CD4-positive, alpha-beta T cell treated with Interleukin-2 at 100 ng/mL for 4 hours (primary cell): Measurements from ENCODE around the gene RAET1L.
"Not testable (repeated sequence)": the region's sequence is repeated elsewhere in the genome, so short reads cannot be mapped to it uniquely, and the experiment has no call there.

Source experiments
- DNase-seq: peaks from one replicate; pipeline ENCODE4 v3.0.0-alpha.2; 2020; ENCODE audit warnings: low spot score

Gene RAET1L

DNA sequence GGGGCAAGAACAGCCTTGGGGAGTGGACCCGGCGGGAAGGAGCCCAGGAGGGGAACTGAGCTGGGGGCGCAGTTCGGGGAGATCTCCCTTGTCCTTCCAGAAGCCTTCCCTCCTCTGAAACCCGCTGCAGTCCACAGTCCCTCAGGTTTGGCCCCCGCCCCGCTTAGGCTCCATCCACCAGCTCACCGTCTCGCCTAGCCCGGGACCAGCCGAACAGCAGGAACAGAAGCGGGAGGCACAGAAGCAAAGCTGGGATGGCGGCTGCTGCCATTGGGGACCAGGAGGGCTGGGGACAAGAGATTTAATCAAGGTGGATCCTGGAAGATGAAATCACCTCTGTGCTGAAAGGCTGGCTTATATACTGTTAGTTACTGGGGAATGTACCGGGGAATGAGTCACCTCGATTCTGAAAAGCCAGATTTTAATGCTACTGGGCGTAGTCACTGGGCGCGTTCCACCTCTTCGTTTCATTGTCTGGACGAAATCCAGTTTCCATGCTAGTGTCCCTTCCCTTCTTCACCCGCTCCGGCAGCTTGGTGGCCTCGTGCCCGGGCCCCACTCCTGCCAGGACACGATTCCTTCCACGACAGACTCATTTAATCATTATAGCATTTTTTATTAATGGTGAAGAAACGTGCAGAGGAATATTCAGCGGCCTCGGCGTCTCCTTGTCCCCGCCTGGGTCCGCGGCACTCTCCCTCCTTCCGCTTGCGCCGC lies at the start of gene RAET1L:
TSS of gene RAET1L (minus strand) at position 332 of the 717 bp plus-strand sequence. CDS start at position 271, 61 bp downstream.
- DNase-seq = peak; percentile 23

DNA sequence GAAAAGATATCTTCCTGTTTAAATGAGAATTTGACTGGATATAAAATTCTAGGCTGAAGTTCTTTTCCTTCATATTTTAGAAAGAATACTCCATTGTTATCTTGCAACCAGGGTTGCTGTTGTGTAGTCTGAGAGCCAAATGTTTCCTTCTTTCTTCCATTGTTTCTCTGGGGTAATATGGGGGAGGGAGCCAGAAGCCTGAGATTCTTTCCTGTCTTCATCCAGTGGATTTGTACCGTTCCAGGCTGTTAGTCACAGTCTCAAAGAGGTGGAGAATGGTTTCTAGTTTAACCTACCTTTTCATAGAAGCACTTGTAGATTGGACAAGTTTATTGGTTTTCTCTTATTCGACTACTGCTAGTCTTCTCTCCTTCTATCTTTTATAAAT lies 49.7 kb upstream of the RAET1L start:
- DNase-seq = no peak

- DNase-seq = not testable (repeated sequence)
These were observed 49.2 kb upstream of the RAET1L start for GRCh38 chr6:150074396-150075033.

DNA sequence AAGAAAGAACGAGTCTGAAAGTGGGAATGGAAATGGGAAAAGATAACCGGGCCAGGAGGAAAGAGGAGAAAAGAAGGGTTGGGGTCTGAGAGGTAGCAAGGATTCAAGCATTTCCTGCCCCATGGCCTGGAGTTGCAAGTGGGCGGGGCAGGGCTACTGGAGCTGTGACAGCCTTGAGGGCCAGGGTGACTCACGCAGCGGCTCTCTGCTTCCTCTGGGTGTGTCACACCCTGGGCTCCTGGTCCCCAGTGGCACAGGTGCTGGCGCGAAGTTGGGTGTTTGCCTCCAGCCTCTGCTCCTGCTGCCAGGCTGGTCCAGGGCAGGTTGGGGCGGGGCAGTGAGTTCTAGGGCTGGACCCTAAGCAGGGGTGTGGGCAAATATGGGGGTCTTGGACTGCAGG lies 46.9 kb upstream of the RAET1L start:
- DNase-seq = peak; percentile 55

GRCh38 chr6:150070236-150070818 lies 45.0 kb upstream of the RAET1L start:
- DNase-seq = no peak

DNA sequence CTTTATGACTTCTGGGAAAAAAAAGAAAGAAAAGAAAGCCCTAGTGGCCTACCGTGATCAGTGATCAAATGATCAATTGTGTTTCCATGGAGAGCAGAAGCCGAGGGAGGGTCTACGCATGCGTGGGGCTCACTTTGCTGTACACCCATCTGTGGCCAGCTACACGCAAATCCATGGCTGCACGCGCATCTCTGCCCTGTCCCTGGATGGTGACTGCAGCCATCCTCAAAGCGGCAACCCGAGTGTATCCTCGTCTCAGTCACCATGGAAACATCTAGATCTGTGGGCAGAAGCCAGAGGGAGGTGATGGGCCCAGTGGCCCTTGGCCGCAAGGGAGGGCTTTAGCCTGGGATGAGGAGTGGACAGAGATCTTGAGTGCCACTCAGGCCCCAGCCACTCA lies 44.4 kb upstream of the RAET1L start:
- no peak for DNase-seq

DNA sequence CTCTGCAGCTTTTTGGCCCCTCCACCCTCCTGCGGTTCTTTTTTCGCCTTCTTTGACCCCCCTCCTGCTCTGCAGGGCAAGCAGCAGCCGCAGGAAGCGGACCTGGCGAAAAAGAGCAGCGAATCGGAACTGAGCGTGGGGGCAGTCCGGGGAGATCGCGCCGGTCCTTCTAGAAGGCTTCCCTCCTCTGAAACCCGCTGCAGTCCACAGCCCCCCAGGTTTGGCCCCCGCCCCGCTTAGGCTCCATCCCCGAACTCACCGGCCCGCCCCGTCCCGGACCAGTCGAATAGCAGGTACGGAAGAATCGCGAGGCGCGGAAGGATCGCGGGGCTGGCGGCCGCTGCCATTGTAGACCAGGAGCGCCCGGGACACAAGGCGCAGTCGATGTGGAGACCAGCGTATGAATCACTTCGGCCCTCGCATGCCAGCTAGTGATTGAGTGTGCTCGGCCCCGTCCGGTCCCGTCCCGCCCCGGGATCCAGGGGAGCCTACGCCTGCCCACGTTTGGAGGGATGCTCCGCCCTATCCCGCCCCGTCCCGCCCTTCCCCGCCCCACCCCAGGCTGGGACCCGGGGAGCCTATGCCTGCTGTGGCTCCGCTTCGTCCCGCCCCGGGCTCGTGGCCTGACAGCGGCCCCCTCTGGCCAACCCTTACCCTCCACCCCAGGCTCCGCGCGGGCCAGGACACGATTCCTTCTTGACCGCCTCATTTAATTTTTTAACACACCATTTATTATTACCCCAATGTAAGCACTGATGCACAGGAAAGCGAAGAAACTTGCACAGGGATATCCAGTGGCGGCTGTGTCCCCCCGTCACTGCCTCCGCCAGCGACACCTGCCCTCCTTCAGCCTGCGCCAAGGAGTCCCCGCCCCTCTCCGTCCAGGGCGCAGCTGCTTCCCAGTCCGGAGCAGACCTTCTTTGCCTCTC lies 43.7 kb upstream of the RAET1L start, which contains the start of gene ULBP3:
TSS of gene ULBP3 (minus strand) at position 402 of the 929 bp plus-strand sequence. CDS start at position 347, 55 bp downstream.
- DNase-seq = peak; percentile 68

DNA sequence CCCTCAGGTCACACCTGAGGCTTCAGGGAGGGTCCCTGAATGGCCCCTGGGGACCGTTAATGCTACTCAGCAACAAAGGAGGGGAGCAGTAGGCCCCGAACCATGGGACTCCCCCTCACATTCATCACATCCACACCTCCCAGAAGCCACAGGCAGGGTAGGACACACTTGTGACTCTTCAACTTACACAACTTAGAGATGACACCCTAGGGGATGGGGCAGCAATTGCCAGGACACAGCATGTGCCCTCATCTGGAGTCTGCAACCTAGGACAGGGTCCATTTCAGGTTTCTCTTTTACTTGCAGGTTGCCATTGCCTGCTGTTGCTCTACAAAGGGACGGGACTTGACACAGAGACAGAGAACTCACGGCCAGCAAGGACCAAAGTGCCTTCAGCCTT lies 42.8 kb upstream of the RAET1L start:
- DNase-seq = no peak

GRCh38 chr6:150065083-150065482 lies 39.8 kb upstream of the RAET1L start:
- DNase-seq = no peak

GRCh38 chr6:150063640-150064039 lies 38.3 kb upstream of the RAET1L start:
- DNase-seq = no peak

DNA sequence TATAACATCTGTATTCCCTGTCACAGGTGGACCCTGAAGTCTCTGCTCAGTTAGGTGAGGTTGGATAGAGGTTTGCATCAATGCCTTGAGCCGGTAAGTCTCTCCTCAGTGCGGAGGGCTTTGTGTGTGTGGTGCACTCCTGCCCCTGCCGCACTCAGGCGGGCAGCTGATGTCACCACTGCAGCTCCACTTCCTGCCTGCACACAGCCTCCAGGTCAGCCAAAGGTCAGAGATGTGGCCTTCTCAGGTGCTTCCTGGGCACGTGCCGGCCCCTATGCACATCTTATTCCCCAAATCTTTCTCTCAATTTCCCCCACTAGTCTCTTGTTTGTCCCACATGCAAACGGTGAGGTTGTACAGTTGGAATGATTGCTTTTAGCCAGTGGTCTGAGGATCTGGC lies 34.6 kb upstream of the RAET1L start:
- DNase-seq = not testable (repeated sequence)

- no peak for DNase-seq
These were observed 33.7 kb upstream of the RAET1L start for GRCh38 chr6:150058986-150059385.

- no peak for DNase-seq
These were observed 33.0 kb upstream of the RAET1L start for GRCh38 chr6:150058231-150058792.

DNA sequence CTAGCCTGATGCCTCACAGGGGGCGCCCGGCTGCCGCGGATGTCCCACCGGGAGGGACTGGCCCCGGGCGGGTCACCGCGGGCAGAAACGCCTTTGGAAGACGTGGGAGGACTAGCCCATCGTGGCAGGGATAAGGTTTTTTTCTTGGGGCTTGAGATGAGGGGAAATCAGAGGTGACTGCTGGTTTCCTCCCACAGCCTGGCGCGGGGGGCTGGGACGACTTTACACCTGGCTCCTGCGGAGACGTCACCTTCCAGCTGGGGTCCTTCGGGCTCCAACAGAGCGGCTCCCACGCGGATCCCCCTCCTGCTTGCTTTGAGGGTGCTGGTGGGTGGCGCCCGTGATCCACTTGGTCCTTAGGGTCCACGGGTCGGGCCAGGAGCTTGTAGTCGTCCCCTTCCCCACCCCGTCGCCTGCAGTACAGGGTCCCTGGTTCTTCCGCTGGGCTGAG lies 32.2 kb upstream of the RAET1L start:
- no peak for DNase-seq

DNA sequence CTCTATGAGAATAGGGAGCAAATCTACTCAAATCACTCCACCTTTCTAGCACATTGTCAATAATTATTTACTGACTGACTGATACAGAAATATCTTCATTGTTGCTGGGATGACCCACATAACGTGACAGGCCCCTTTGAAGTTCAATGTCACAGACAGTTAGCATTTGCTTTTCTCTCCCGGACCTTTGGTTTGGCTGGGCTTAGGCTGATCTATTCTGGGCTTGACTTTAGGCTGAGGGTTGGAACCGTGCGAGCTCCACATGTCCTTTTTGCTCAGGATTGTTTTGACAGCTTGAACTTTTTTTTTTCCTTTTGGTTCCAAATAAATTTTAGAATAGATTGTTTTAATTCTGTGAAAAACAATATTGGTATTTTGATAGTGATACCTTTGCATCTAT lies 31.6 kb upstream of the RAET1L start:
- DNase-seq = no peak

- no peak for DNase-seq
These were observed 30.8 kb upstream of the RAET1L start for GRCh38 chr6:150056156-150056555.

- no peak for DNase-seq
These were observed 29.8 kb upstream of the RAET1L start for GRCh38 chr6:150055131-150055530.

DNA sequence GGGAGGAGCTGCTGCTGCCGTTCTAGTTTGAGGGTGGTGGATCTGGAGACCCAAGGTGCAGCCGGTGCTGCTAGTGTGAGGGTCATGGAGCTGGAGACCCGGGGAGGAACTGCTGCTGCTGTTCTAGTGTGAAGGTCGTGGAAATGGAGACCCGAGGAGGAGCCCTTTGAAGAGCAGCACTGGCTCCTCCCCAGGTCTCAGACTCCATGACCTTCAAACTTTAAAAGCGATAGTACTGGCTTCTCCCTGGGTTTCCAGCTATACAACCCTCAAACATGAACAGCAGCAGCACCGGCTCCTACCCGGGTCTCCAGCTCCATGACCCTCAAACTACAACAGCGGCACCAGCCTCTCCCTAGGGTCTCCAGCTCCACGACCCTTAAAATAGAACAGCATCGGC lies 28.1 kb upstream of the RAET1L start:
- DNase-seq = no peak

- DNase-seq = no peak
These were observed 25.5 kb upstream of the RAET1L start for GRCh38 chr6:150050846-150051245.

- no peak for DNase-seq
These were observed 22.8 kb upstream of the RAET1L start for GRCh38 chr6:150048099-150048498.

DNA sequence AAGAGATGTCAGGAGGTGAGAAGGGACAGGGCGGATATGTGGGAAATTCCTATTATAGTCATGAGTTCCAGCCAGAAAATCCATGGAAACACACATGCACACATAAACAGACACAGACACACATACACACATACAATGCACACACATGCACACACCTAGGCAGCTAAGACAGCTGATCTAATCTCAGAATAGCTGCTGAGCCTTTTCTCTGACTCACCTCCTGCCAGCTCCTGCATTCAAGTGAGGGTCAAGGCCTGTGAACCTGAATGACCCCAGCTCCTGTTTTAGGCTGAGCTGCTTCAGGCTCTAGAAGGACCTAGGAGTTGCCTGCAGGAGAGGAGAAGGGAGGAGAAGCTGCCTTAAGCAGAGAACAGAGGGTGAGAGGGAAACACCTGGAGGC lies 21.6 kb upstream of the RAET1L start:
- no peak for DNase-seq
